NCI-H2081 (cell line): ENCODE results near the gene XRCC4.
"Not testable (repeated sequence)": the region's sequence is repeated elsewhere in the genome, so short reads cannot be mapped to it uniquely, and the experiment has no call there.

ENCODE experiments used
- DNase-seq, 2 experiments: peaks; one replicate each; lab custom pipeline; 2025; lab: John Stamatoyannopoulos, UW

Gene XRCC4

GRCh38 chr5:83118471-83118870 is 41.1 kb downstream of the XRCC4 start:
- no peak for DNase-seq

- no peak for DNase-seq
Observed at GRCh38 chr5:83118976-83119375, 41.6 kb downstream of the XRCC4 start.

DNA sequence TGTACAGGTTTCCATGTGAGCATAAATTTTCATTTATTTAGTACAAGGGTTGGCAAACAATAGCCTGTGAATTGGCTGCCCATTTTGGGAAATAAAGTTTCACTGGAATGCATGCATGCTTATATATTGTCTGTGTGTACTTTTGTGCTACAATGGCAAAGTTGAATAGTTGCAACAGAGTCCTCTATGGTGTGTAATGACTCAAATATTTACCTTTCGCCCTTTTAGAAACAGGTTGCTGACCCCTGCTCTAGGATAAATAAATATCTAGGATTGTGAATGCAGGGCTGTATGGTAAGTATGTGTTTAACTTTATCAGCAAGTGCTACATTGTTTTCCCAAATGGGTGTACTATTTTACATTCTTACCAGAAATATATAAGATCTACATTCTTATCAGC is 47.2 kb downstream of the XRCC4 start:
- no peak for DNase-seq

GRCh38 chr5:83125560-83125959 is 48.2 kb downstream of the XRCC4 start:
- no peak for DNase-seq

GRCh38 chr5:83126501-83126900 is 49.2 kb downstream of the XRCC4 start:
- no peak for DNase-seq

DNA sequence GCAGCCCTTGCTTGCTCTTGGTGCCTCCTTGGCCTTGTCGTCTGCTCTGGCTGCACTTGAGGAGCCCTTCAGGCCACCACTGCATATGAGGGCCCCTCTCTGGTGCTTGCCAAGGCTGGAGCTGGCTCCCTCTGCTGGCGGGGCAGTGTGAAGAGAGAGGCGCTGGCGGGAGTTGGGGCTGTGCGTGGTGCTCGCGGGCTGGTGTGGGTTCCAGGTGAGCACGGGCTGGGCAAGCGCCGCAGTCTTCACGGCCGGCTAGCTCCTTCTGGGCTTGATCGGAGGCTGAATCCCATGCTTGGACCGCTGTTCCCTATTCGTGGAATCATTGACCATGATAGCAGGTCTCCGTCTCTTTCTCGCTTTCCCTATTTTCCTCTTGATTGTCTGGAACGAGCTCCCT is 56.5 kb downstream of the XRCC4 start:
- no peak for DNase-seq

- DNase-seq = no peak
Observed at GRCh38 chr5:83142526-83142925, 65.2 kb downstream of the XRCC4 start.

- no peak for DNase-seq
Observed at GRCh38 chr5:83145241-83145640, 67.9 kb downstream of the XRCC4 start.

GRCh38 chr5:83145882-83146331 is 68.6 kb downstream of the XRCC4 start:
- no peak for DNase-seq

DNA sequence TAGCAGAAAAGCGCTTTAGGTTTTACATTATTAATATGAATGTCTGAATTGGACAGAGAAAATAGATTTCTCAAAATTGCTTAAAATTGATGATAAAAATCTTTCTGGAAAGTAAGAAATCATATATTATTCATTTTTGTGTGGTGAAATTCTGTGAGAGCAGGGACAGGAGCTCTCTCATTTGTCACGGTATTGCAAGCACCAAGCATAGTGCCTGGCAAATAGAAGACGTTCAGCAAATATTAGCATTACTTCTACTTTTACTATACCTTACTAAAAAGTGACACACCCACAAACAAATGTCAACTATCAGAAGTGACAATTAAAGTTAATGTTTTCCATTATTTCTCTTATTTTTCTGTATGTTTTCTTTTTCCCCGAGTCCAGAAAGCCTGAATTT is 69.1 kb downstream of the XRCC4 start:
- DNase-seq = no peak

DNA sequence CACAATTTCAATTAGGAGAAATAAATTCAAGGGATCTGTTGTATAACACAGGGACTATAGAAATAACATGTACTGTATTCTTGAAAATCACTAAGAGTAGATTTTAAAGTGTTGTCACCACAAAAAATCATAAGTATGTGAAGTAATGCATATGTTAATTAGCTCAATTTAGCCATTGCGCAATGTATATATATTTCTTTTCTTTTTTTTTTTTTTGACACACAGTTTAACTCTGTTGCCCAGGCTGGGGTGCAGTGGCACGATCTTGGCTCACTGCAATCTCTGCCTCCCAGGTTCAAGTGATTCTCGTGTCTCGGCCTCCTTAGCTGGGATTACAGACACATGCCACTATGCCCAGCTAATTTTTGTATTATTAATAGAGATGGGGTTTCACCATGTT is 70.2 kb downstream of the XRCC4 start:
- no peak for DNase-seq

GRCh38 chr5:83148370-83148769 is 71.0 kb downstream of the XRCC4 start:
- DNase-seq = no peak

- no peak for DNase-seq
Observed at GRCh38 chr5:83149671-83150070, 72.3 kb downstream of the XRCC4 start.

GRCh38 chr5:83151821-83152220 is 74.5 kb downstream of the XRCC4 start:
- DNase-seq = no peak

DNA sequence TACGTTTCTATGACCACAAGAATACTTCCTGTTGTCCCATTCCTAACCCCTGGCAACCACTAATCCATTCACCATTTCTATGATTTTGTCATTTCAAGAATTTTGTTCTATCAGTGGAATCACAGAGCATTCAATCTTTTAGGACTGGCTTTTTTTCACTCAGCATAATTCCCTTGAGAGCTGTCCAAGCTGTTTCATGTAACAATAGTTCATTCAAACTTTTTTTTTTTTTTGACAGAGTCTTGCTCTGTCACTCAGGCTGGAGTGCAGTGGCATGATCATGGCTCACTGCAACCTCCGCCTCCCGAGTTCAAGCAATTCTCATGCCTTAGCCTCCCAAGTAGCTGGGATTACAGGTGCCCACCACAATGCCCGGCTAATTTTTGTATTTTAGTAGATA is 75.6 kb downstream of the XRCC4 start:
- not testable (repeated sequence) for DNase-seq

DNA sequence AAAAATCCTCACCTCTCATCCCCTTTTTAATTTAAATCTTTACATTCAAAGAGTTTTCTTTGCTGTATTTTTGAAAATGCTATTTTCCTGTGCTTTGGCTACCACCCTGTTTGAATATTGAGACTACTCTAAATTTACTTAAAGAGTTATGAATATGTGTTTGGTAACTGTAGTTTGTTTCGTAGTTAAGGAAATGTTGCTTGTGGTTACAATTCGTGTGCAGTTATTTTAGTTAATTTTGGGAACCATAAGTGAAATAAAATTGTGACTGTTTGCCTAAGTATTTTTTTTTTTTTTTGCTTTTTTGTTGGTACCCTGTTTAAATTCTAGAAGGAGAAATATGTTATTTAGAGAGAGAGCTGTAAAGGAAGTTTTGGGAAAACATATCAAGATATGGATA is 78.7 kb downstream of the XRCC4 start:
- DNase-seq = no peak

- no peak for DNase-seq
Observed at GRCh38 chr5:83157163-83157562, 79.8 kb downstream of the XRCC4 start.

GRCh38 chr5:83162601-83163000 is 85.3 kb downstream of the XRCC4 start:
- DNase-seq = no peak

- DNase-seq = no peak
Observed at GRCh38 chr5:83167538-83167937, 90.2 kb downstream of the XRCC4 start.

GRCh38 chr5:83169571-83170337 is 92.4 kb downstream of the XRCC4 start:
- DNase-seq = no peak

DNA sequence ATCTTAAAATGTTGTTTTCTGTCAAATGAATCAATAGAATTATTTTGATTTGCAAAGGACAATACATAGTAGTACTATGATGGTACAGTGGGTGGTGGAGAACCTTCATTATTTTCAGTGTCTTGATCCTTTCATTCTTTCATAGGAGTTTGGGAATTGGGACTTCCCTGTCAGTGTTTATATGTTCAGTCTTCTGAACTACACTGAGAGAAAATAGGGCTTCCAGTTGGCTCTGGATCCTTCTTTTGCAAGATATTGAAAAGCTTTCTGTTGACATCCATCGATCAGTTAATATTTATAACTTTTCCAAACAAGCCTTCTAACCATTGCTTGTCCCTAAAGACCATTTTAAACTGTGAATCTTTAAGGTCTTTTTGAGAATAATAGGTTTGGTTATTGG is 94.7 kb downstream of the XRCC4 start:
- no peak for DNase-seq

- no peak for DNase-seq
Observed at GRCh38 chr5:83172655-83173054, 95.3 kb downstream of the XRCC4 start.

DNA sequence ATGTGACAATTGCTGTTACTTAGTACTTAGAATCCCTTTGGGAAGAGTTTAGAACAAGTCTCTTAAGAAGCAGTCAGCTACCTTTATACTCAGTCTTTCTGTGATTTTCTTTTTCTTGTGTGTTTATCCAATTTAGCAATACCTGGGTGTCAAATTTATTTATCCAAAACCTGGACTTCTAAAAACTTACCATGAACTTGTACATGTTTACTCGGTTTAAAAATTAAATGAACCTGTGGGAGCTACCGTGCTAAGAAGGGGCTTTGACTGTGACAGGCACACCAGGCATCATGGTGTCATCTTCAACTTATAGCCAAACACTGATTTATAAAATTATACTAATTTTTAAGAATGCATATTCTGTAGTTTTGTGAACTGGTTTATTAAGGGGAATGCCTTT is 96.5 kb downstream of the XRCC4 start:
- no peak for DNase-seq

GRCh38 chr5:83177803-83178202 is 100.5 kb downstream of the XRCC4 start:
- no peak for DNase-seq
